Measurements from ENCODE around the gene ADAM12.

Gene ADAM12

GRCh38 chr10:126301701-126302475, 86.4 kb downstream of the ADAM12 start:
- Histone ChIP-seq H3K4me1 (ENCODE audit: low read length) (no peaks in the 10 kb centered on the region), H3K27ac (ENCODE audit: low read length) (no peak overlapping the region), H2AFZ (ENCODE audit: low read length) (no peak overlapping the region), H4K20me1 (ENCODE audit: insufficient read depth, low read length) (no peaks in the 10 kb centered on the region), H3K79me2 (ENCODE audit: low read length) (no peaks in the 10 kb centered on the region), H3K4me3 (ENCODE audit: low read length) (no peak overlapping the region), H3K36me3 (replicated peaks; ENCODE audit: insufficient read depth, low read length) (no peaks in the 10 kb centered on the region), H3K4me2 (ENCODE audit: low read depth, low read length) (no peak overlapping the region), H3K27me3 (replicated peaks; ENCODE audit: insufficient read depth, low read length) (no peaks in the 10 kb centered on the region), H3K9me3 (replicated peaks; ENCODE audit: insufficient read depth, low read length) (no peaks in the 10 kb centered on the region), H3F3A (ENCODE audit: insufficient read depth, low read length) (no peaks in the 10 kb centered on the region), H3K9me2 (replicated peaks; ENCODE audit: insufficient read depth, low read length) (no peaks in the 10 kb centered on the region), H3K9ac (ENCODE audit: low read length) (no peak overlapping the region)
- no peak for DNase-seq
- no peak for TF ChIP-seq CTCF (IDR thresholded peaks at IDR 0.05; ENCODE audit: low read length)

GRCh38 chr10:126294451-126294850, 93.8 kb downstream of the ADAM12 start:
- Histone ChIP-seq H4K20me1 (ENCODE audit: insufficient read depth, low read length) (no peaks in the 10 kb centered on the region), H3K9me3 (replicated peaks; ENCODE audit: insufficient read depth, low read length) (no peaks in the 10 kb centered on the region), H3K4me2 (ENCODE audit: low read depth, low read length) (no peak overlapping the region), H3K36me3 (replicated peaks; ENCODE audit: insufficient read depth, low read length) (no peaks in the 10 kb centered on the region), H3K27ac (ENCODE audit: low read length) (no peak overlapping the region), H3K79me2 (ENCODE audit: low read length) (no peaks in the 10 kb centered on the region), H3K4me3 (ENCODE audit: low read length) (no peak overlapping the region), H3F3A (ENCODE audit: insufficient read depth, low read length) (no peaks in the 10 kb centered on the region), H3K9me2 (replicated peaks; ENCODE audit: insufficient read depth, low read length) (no peaks in the 10 kb centered on the region), H3K9ac (ENCODE audit: low read length) (no peak overlapping the region), H2AFZ (ENCODE audit: low read length) (no peak overlapping the region), H3K27me3 (replicated peaks; ENCODE audit: insufficient read depth, low read length) (no peaks in the 10 kb centered on the region), H3K4me1 (ENCODE audit: low read length) (no peaks in the 10 kb centered on the region)
- no peak for DNase-seq
- TF ChIP-seq EZH2 (optimal IDR thresholded peaks at IDR 0.05; ENCODE audit: low read depth, low read length) (no peak), EZH2phosphoT487 (IDR thresholded peaks at IDR 0.05; ENCODE audit: low read length) (no peak), CTCF (IDR thresholded peaks at IDR 0.05; ENCODE audit: low read length) (no peak)

- no peaks in the 10 kb centered on the region for H3K36me3 ChIP-seq (replicated peaks; ENCODE audit: insufficient read depth, low read length)
- no peak overlapping the region for H3K9ac ChIP-seq (ENCODE audit: low read length)
- H3K27ac ChIP-seq (ENCODE audit: low read length): no peak overlapping the region
- no peaks in the 10 kb centered on the region for H4K20me1 ChIP-seq (ENCODE audit: insufficient read depth, low read length)
- no peaks in the 10 kb centered on the region for H3K27me3 ChIP-seq (replicated peaks; ENCODE audit: insufficient read depth, low read length)
- no peak overlapping the region for H3K4me2 ChIP-seq (ENCODE audit: low read depth, low read length)
- no peak overlapping the region for H2AFZ ChIP-seq (ENCODE audit: low read length)
- no peak overlapping the region for H3K4me3 ChIP-seq (ENCODE audit: low read length)
- no peaks in the 10 kb centered on the region for H3F3A ChIP-seq (ENCODE audit: insufficient read depth, low read length)
- H3K79me2 ChIP-seq (ENCODE audit: low read length): no peaks in the 10 kb centered on the region
- H3K9me2 ChIP-seq (replicated peaks; ENCODE audit: insufficient read depth, low read length): no peaks in the 10 kb centered on the region
- no peak for TF ChIP-seq EZH2 (optimal IDR thresholded peaks at IDR 0.05; ENCODE audit: low read depth, low read length)
- TF ChIP-seq EZH2phosphoT487 (IDR thresholded peaks at IDR 0.05; ENCODE audit: low read length): no peak
- no peaks in the 10 kb centered on the region for H3K9me3 ChIP-seq (replicated peaks; ENCODE audit: insufficient read depth, low read length)
- no peak for DNase-seq
- H3K4me1 ChIP-seq (ENCODE audit: low read length): no peaks in the 10 kb centered on the region
These were observed 98.0 kb downstream of the ADAM12 start for GRCh38 chr10:126290232-126290631.
